K562 (cell line): Measurements from ENCODE around the gene IRAK2. TPM values are rescaled to one million over a fixed set of nuclear protein-coding genes. Genes with fewer than 3 reads are reported as not detected.

Source experiments
- ATAC-seq: fragments of 200-7000 bp; cut with Tn5 transposase; 3 replicates; pipeline ENCODE4 v1.9.1; 2020; ENCODE audit warnings: moderate library complexity
- BruUV-seq: library from RNA; stranded (reverse); fragments of 400-500 nt; replicated peaks from 2 replicates; lab custom pipeline; 2021; lab: Mats Ljungman, UMichigan
- CTCF ChIA-PET: fragments of 300-600 bp; formaldehyde crosslinking; extraction: SDS; loops from one replicate; lab custom pipeline; 2021; ENCODE audit warnings: low intra/inter-chr PET ratio; lab: Yijun Ruan, JAX
- POLR2A ChIA-PET: fragments of 300-600, 350-650 bp; sonication (Branson Sonifier 250); formaldehyde crosslinking; extraction: SDS; loops from one replicate; lab custom pipeline; 2021; ENCODE audit warnings: antibody characterized with exemption, inconsistent platforms; lab: Yijun Ruan, JAX
- DNase-seq, 4 experiments: peaks; one replicate each; pipeline versions ENCODE4 v3.0.0 to v3.0.0-alpha.2; 2011 to 2018; ENCODE audit warnings: low spot score in 3 of 4, mixed read lengths in 3 of 4; ENCODE audit errors: extremely low read depth in 1 of 4
- FAIRE-seq: peaks from 2 replicates; lab custom pipeline; 2011; peaks lifted over from hg19 to GRCh38; lab: Jason Lieb, UNC
- H2AFZ ChIP-seq: 2 replicates; pipeline ENCODE4 v1.6.0; 2011; ENCODE audit warnings: low read depth, low read length, control low read depth, inconsistent platforms
- H3K27ac ChIP-seq: fragments of 200-600 bp; 3 replicates; pipeline ENCODE4 v1.8.0; 2011; ENCODE audit warnings: low read depth, mild to moderate bottlenecking, control low read depth, inconsistent platforms, low read length, moderate library complexity, mixed read lengths; ENCODE audit errors: extremely low read depth
- H3K27me3 ChIP-seq, 2 experiments: fragments of 300-600 bp in 1 of 2; 2 replicates in 1 of 2; 3 replicates in 1 of 2; pipeline versions ENCODE4 v1.6.0 to v1.8.0; 2011; ENCODE audit warnings: inconsistent platforms in 2 of 2, low read length in 2 of 2, mild to moderate bottlenecking in 1 of 2, mixed read lengths in 1 of 2, moderate library complexity in 1 of 2; ENCODE audit not compliant: control insufficient read depth in 2 of 2, insufficient read depth in 2 of 2
- H3K36me3 ChIP-seq: fragments of 300-600 bp; 3 replicates; pipeline ENCODE4 v1.8.0; 2011; ENCODE audit warnings: mild to moderate bottlenecking, low read length, inconsistent platforms; ENCODE audit not compliant: control insufficient read depth, insufficient read depth
- H3K4me1 ChIP-seq, 2 experiments: fragments of 200-600 bp in 1 of 2; replicated peaks in 1 of 2; 2 replicates in 1 of 2; 3 replicates in 1 of 2; pipeline versions ENCODE4 v1.5.1 to v1.8.0; 2011; ENCODE audit warnings: inconsistent platforms in 2 of 2, low read length in 2 of 2, mild to moderate bottlenecking in 1 of 2, mixed read lengths in 1 of 2, moderate library complexity in 1 of 2; ENCODE audit not compliant: control insufficient read depth in 2 of 2, insufficient read depth in 2 of 2
- H3K4me2 ChIP-seq: 2 replicates; pipeline ENCODE4 v1.6.1; 2011; ENCODE audit warnings: low read length, control low read depth, inconsistent platforms, mixed read lengths; ENCODE audit not compliant: insufficient read depth
- H3K4me3 ChIP-seq: fragments of 200-600 bp; sonication (generic), shearing (Covaris generic); 2 replicates; pipeline ENCODE4 v1.5.1; 2016; ENCODE audit warnings: control low read depth, inconsistent platforms
- H3K79me2 ChIP-seq: fragments of 200-600 bp; 3 replicates; pipeline ENCODE4 v1.8.0; 2011; ENCODE audit warnings: low read length, inconsistent platforms; ENCODE audit not compliant: control insufficient read depth, insufficient read depth
- H3K9ac ChIP-seq, 2 experiments: 2 replicates each; pipeline versions ENCODE4 v1.6.0 to v1.6.1; 2011; ENCODE audit warnings: low read depth in 2 of 2, low read length in 2 of 2, control low read depth in 1 of 2, inconsistent platforms in 1 of 2, mild to moderate bottlenecking in 1 of 2, mixed read lengths in 1 of 2; ENCODE audit not compliant: insufficient read depth in 1 of 2
- H3K9me1 ChIP-seq: one replicate; pipeline ENCODE4 v1.6.0; 2011; ENCODE audit warnings: inconsistent platforms, mild to moderate bottlenecking, low read length, moderate library complexity; ENCODE audit not compliant: control insufficient read depth, insufficient read depth
- H3K9me3 ChIP-seq: replicated peaks from 2 replicates; pipeline ENCODE4 v1.5.1; 2011; ENCODE audit warnings: low read depth, low read length, inconsistent platforms; ENCODE audit not compliant: control insufficient read depth, insufficient read depth
- H4K20me1 ChIP-seq: replicated peaks from 2 replicates; pipeline ENCODE4 v1.6.1; 2011; ENCODE audit warnings: low read length, inconsistent platforms, mixed read lengths; ENCODE audit not compliant: control insufficient read depth, insufficient read depth
- BCL6 ChIP-seq: fragments of 250-450 bp; sonication (Bioruptor Pico); IDR thresholded peaks from 2 replicates; pipeline ENCODE4 v1.4.0; 2020
- CREM ChIP-seq: IDR thresholded peaks from 2 replicates; pipeline ENCODE4 v1.6.1; 2014; ENCODE audit warnings: antibody characterized with exemption, low read depth
- RBM25 ChIP-seq: fragments of 200-400 bp; formaldehyde crosslinking; IDR thresholded peaks from 2 replicates; pipeline ENCODE4 v1.6.1; 2018; ENCODE audit warnings: low read length, low read depth, moderate library complexity; ENCODE audit not compliant: severe bottlenecking
- WGBS: fragments of 100-300 bp; shearing (Covaris generic); methylation state at CpG from one replicate; pipeline ENCODE4 v1.1.6; 2016; ENCODE audit warnings: low coverage, mixed read lengths; ENCODE audit not compliant: insufficient coverage; ENCODE audit errors: missing lambda C conversion rate; 5-methylcytosine and 5-hydroxymethylcytosine counted together
- in situ Hi-C: fragments of 300-500 bp; cut with MboI; formaldehyde crosslinking; loops from 4 replicates; pipeline ENCODE4 v1.15.0; 2018; ENCODE audit warnings: inconsistent platforms, mixed read lengths
- intact Hi-C: fragments of 100-400 bp; cut with micrococcal nuclease; formaldehyde crosslinking; loops from 2 replicates; pipeline ENCODE4 v1.14.2; 2022
- polyA plus RNA-seq, 8 experiments: library from polyadenylated mRNA; depleted of rRNA in 4 of 8; stranded (reverse) in 5 of 8; unstranded in 3 of 8; fragments of >200 nt; fragmentation: Nextera tagmentation in 2 of 8; fragmentation: Illumina TruSeq in 1 of 8; extraction: Ambion mirVana in 2 of 8; extraction: Trizol in 1 of 8; gene quantifications; 2 replicates each; pipeline versions ENCODE4 v1.2.1 to v1.2.3, GENCODE V29; 2011 to 2014; ENCODE audit warnings: inconsistent platforms in 1 of 8, missing spikeins in 1 of 8
- total RNA-seq, 7 experiments: library from RNA; depleted of rRNA in 6 of 7; stranded (reverse); fragments of >200 nt in 6 of 7; fragmentation: Illumina TruSeq in 2 of 7; extraction: Trizol in 2 of 7; gene quantifications; 2 replicates each; pipeline versions ENCODE4 v1.2.1 to v1.2.3, GENCODE V29; 2011 to 2021; ENCODE audit warnings: low replicate concordance in 1 of 7

Gene IRAK2
- total and polyA plus RNA-seq, 9 of the 15 experiments (the other 6 are each of a cell fraction or from before 2014, with no cell fraction given): 0.42 to 4.4 (median 2.7) TPM

GRCh38 chr3:10213156-10213792 is 48.6 kb downstream of the IRAK2 start:
- DNase-seq (no peak), ATAC-seq (no peak), FAIRE-seq (no peak)
- Histone ChIP-seq H2AFZ (no peak overlapping the region), H3K27me3 (no peaks in the 10 kb centered on the region), H3K9ac (no peak overlapping the region), H3K9me3 (peaks cover 5% of the 10 kb centered on the region; the same call in 1 of the 2 replicates), H3K9me1 (no peaks in the 10 kb centered on the region), H3K4me2 (no peak overlapping the region), H3K36me3 (no peaks in the 10 kb centered on the region; the same call in 2 of the 3 replicates), H3K79me2 (no peaks in the 10 kb centered on the region), H3K4me3 (no peak overlapping the region), H4K20me1 (no peaks in the 10 kb centered on the region), H3K4me1 (peaks cover 0 to 7% of the 10 kb centered on the region in 2 experiments; a peak in 2 of 5 replicates), H3K27ac (no peak overlapping the region)
- intact Hi-C loops (no loop called here), in situ Hi-C loops (no loop called here)
- ChIA-PET POLR2A (interaction anchor here (1.0 to 1.8 kb wide), 6 partner anchors 9 to 411 kb away, joined by 3 to 7 read pairs (median 3); no protein-coding TSS in a partner anchor), CTCF (interaction anchor here (0.7 kb wide), 1 partner anchor 81 kb away, joined by 3 read pairs; no protein-coding TSS in a partner anchor)
- 0 out of 2 replicates have a peak, but pooled peaks have one; percentile 50 for TF ChIP-seq CREM
- TF ChIP-seq RBM25: peak; percentile 14
- TF ChIP-seq BCL6 (CRISPR knock-in tag): no peak
- 27% methylated on average over 9 of the region's 9 CpGs for WGBS
- no TSS peak for BruUV-seq
